ENCODE results near the gene LTB. TPM values are rescaled to one million over a fixed set of nuclear protein-coding genes. Genes with fewer than 3 reads are reported as not detected.

The LTB gene
- total and polyA plus RNA-seq, 2 of the 13 experiments (the other 11 are each of a cell fraction or from before 2014, with no cell fraction given) = 0.09 to 0.22 TPM

DNA sequence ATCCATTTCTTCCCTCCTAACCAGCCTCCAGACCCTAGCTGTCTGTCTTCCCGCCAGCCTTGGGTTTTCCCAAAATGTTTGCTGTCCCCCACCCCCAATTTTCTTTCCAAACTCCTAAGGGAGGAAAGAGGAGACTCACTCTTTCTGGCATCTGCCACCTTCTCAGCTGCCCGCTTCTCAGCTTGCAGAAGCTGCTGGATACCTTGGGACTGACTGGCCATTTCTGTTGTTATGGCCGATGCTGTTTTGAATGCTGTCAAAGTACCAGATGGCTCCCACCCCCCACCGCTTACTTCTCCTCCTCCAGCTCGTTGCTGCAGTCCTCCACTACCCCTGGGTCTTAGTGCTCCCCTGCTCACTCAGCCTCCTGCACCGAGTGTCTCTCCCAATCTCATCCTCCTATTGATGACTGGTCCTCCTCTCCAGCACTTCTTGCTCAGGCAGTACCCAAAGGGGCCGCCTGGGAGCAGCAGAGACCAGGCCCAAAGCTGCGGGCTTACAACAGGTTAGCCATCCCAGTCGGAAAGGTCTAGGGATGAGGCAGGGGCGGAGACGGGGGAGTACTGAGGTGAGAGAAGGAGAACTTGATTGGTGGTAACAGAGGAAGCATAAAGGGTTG, 35.8 kb downstream of the LTB start, which contains the start of gene ATP6V1G2:
Gene ATP6V1G2 (minus strand): TSS at position 270 of the 619 bp plus-strand sequence. CDS start 49 bp downstream, at position 221.
- Histone ChIP-seq H4K20me1 (ENCODE audit: insufficient read depth, low read length) (no peaks in the 10 kb centered on the region), H3K4me1 (ENCODE audit: insufficient read depth, low read length) (peaks cover 43% of the 10 kb centered on the region), H3K4me2 (ENCODE audit: low read depth, low read length) (peak within 1 kb of the TSS; percentile 91), H3K36me3 (replicated peaks in 1 of 2; ENCODE audit: control insufficient read depth in 1 of 2, insufficient read depth in 2 of 2, low read length in 2 of 2) (peaks cover 3 to 6% of the 10 kb centered on the region in 2 experiments), H3K27me3 (ENCODE audit: control insufficient read depth in 1 of 2, insufficient read depth in 2 of 2, low read length in 2 of 2) (no peaks in the 10 kb centered on the region; a peak in 1 of 5 replicates), H3K4me3 (replicated peaks in 1 of 3; ENCODE audit: insufficient read depth in 1 of 3, low read depth in 2 of 3, low read length in 3 of 3) (peak within 1 kb of the TSS; percentile 74 to 93 (median 76)), H3K9me3 (ENCODE audit: low read length) (no peaks in the 10 kb centered on the region), H2AFZ (ENCODE audit: low read length) (peak within 1 kb of the TSS; percentile 81), H3K9ac (ENCODE audit: insufficient read depth, low read depth, low read length) (peak within 1 kb of the TSS; percentile 79), H3K27ac (ENCODE audit: extremely low read length, insufficient read depth, low read length) (peak within 1 kb of the TSS; percentile 64), H3K79me2 (ENCODE audit: insufficient read depth, low read length) (peaks cover 23% of the 10 kb centered on the region)
- ChIA-PET POLR2A (interaction anchor here (0.5 to 4.6 kb wide), 8 partner anchors 28 to 288 kb away, joined by 3 to 36 read pairs (median 5); partner anchors contain the start of genes APOM, BAG6 and TNF), CTCF (ENCODE audit: low intra/inter-chr PET ratio, low total read pairs) (interaction anchor here (1.0 to 3.6 kb wide), 3 partner anchors 34 to 53 kb away, joined by 5 to 84 read pairs (median 10); no protein-coding TSS in a partner anchor)
- peak; percentile 84 for ATAC-seq
- WGBS (ENCODE audit: low lambda C conversion rate) = 13% methylated on average over 11 of the region's 11 CpGs
- peak; percentile 92 for DNase-seq (ENCODE audit: low spot score)
- no TSS peak for BruUV-seq (replicated peaks)
- intact Hi-C loops (cut with micrococcal nuclease; ENCODE audit: unreplicated experiment) = loop anchor here (1.0 to 10.0 kb wide), 4 partner anchors 36 to 108 kb away; partner anchors contain the start of genes APOM, BAG6 and LTB
- FAIRE-seq = peak; percentile 68
- in situ Hi-C loops (cut with HindIII; ENCODE audit: extremely low pct_ligation_motif_present, low pct_unique_long_range_greater_than_20kb) = loop anchor here (5.0 kb wide), 1 partner anchor 51 kb away; no protein-coding TSS in a partner anchor
- 0 out of 2 replicates have a peak, but pooled peaks have one; percentile 26 for TF ChIP-seq ZIK1 (CRISPR knock-in tag; IDR thresholded peaks at IDR 0.05; ENCODE audit: borderline replicate concordance, low read depth)
- no peak for TF ChIP-seq STAT5B (CRISPR knock-in tag; IDR thresholded peaks at IDR 0.05)
- no peak for TF ChIP-seq ZNF552 (CRISPR knock-in tag; IDR thresholded peaks at IDR 0.05; ENCODE audit: borderline replicate concordance)
- peak; percentile 42; the same call in 1 of the 2 replicates for TF ChIP-seq KAT8 (CRISPR knock-in tag; IDR thresholded peaks at IDR 0.05)
- TF ChIP-seq, protein P1, sequence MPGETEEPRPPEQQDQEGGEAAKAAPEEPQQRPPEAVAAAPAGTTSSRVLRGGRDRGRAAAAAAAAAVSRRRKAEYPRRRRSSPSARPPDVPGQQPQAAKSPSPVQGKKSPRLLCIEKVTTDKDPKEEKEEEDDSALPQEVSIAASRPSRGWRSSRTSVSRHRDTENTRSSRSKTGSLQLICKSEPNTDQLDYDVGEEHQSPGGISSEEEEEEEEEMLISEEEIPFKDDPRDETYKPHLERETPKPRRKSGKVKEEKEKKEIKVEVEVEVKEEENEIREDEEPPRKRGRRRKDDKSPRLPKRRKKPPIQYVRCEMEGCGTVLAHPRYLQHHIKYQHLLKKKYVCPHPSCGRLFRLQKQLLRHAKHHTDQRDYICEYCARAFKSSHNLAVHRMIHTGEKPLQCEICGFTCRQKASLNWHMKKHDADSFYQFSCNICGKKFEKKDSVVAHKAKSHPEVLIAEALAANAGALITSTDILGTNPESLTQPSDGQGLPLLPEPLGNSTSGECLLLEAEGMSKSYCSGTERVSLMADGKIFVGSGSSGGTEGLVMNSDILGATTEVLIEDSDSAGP (CRISPR knock-in tag; IDR thresholded peaks at IDR 0.05; ENCODE audit: borderline replicate concordance) = no peak; the same call in none of the 2 replicates
- peak; percentile 63; the same call in 1 of the 2 replicates for TF ChIP-seq ZNF572 (CRISPR knock-in tag; IDR thresholded peaks at IDR 0.05)
- TF ChIP-seq, protein P2, sequence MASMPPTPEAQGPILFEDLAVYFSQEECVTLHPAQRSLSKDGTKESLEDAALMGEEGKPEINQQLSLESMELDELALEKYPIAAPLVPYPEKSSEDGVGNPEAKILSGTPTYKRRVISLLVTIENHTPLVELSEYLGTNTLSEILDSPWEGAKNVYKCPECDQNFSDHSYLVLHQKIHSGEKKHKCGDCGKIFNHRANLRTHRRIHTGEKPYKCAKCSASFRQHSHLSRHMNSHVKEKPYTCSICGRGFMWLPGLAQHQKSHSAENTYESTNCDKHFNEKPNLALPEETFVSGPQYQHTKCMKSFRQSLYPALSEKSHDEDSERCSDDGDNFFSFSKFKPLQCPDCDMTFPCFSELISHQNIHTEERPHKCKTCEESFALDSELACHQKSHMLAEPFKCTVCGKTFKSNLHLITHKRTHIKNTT (CRISPR knock-in tag; IDR thresholded peaks at IDR 0.05) = no peak
- TF ChIP-seq, protein P3, sequence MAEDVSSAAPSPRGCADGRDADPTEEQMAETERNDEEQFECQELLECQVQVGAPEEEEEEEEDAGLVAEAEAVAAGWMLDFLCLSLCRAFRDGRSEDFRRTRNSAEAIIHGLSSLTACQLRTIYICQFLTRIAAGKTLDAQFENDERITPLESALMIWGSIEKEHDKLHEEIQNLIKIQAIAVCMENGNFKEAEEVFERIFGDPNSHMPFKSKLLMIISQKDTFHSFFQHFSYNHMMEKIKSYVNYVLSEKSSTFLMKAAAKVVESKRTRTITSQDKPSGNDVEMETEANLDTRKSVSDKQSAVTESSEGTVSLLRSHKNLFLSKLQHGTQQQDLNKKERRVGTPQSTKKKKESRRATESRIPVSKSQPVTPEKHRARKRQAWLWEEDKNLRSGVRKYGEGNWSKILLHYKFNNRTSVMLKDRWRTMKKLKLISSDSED (CRISPR knock-in tag; IDR thresholded peaks at IDR 0.05) = no peak
- no peak for TF ChIP-seq ATF7 (IDR thresholded peaks at IDR 0.05)
- no peak for TF ChIP-seq ATF7 (CRISPR knock-in tag; IDR thresholded peaks at IDR 0.05)
- 0 out of 2 replicates have a peak, but pooled peaks have one; percentile 20 for TF ChIP-seq GLI4 (CRISPR knock-in tag; IDR thresholded peaks at IDR 0.05; ENCODE audit: borderline replicate concordance)
- no peak for TF ChIP-seq ZNF383 (CRISPR knock-in tag; IDR thresholded peaks at IDR 0.05; ENCODE audit: borderline replicate concordance)
- TF ChIP-seq ARNTL (CRISPR knock-in tag; IDR thresholded peaks at IDR 0.05) = no peak
- TF ChIP-seq, protein P4, sequence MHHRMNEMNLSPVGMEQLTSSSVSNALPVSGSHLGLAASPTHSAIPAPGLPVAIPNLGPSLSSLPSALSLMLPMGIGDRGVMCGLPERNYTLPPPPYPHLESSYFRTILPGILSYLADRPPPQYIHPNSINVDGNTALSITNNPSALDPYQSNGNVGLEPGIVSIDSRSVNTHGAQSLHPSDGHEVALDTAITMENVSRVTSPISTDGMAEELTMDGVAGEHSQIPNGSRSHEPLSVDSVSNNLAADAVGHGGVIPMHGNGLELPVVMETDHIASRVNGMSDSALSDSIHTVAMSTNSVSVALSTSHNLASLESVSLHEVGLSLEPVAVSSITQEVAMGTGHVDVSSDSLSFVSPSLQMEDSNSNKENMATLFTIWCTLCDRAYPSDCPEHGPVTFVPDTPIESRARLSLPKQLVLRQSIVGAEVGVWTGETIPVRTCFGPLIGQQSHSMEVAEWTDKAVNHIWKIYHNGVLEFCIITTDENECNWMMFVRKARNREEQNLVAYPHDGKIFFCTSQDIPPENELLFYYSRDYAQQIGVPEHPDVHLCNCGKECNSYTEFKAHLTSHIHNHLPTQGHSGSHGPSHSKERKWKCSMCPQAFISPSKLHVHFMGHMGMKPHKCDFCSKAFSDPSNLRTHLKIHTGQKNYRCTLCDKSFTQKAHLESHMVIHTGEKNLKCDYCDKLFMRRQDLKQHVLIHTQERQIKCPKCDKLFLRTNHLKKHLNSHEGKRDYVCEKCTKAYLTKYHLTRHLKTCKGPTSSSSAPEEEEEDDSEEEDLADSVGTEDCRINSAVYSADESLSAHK (CRISPR knock-in tag; IDR thresholded peaks at IDR 0.05; ENCODE audit: borderline replicate concordance) = no peak
- TF ChIP-seq FOXC1 (CRISPR knock-in tag; IDR thresholded peaks at IDR 0.05; ENCODE audit: borderline replicate concordance) = peak; percentile 79; the same call in 1 of the 2 replicates
- TF ChIP-seq ZNF543 (CRISPR knock-in tag; IDR thresholded peaks at IDR 0.05) = no peak; the same call in 1 of the 2 replicates
- TF ChIP-seq ZNF205 (CRISPR knock-in tag; IDR thresholded peaks at IDR 0.05) = 0 out of 2 replicates have a peak, but pooled peaks have one; percentile 32
